ENCODE results near the gene FAM72C. TPM values are rescaled to one million over a fixed set of nuclear protein-coding genes. Genes with fewer than 3 reads are reported as not detected.
"Not testable (repeated sequence)": the region's sequence is repeated elsewhere in the genome, so short reads cannot be mapped to it uniquely, and the experiment has no call there.

The FAM72C gene
- total RNA-seq, 1 donor from 2014 or later: 0.39 TPM

DNA sequence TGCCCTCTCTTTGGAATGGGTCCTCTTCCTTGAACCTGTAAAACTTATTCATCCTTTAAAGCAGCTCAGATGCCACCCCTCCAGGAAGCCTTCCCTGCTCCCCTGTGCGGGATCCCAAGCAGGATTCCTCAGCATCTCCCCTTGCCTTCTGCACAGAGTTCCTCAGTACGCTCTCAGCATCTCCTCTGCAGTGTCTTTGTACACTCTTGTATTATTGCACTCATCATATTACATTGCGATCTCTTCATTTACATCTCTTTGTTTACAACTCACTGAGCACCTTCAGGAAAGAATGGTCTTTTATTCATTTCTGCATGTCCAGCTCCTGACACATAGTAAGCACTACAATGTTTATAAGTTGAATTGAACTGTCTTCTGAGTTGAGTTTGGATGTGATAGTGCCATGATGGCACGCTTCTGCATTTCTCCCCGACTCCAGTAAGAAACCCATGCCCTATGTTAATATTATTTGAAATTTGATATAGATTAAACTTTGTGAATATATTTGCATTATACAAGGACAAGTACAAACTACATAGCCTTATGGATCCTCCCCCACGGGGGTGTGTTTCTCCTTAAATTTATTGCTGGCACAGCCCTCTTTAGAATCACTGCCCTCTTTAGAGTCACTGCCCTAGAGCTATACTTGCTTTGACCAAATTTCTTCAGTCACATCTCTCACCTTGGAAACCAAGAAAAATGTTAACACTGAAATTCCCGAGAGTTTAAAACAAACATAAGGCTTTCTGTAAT lies 13.1 kb upstream of the FAM72C start:
- not testable (repeated sequence) for DNase-seq (ENCODE audit: low read depth in 2 of 2)

DNA sequence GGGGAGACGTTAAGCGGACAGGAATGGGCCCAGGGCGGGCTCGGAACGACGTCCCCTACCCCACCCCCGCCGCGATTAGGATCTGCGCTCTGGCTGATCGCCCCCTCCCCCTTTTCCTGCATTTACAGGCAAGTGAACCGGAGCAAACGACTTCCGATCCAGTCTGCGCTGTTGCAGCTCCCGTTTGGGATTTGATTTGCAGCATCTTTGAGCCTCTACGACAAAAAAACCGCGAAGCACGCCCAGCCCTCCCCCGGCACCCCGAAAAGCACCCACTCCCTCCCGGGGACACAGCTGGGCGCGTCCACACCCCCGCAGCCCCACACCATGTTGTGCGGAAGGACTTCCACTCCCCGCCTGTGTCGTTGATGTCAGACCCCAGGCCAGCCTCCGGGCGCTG lies 2.6 kb upstream of the FAM72C start:
- DNase-seq (ENCODE audit: low read depth in 2 of 2): peak in 1 of 2 donors; percentile 0

- not testable (repeated sequence) for DNase-seq (ENCODE audit: low read depth in 2 of 2)
Observed at GRCh38 chr1:143973876-143974414, 2.2 kb upstream of the FAM72C start.

DNA sequence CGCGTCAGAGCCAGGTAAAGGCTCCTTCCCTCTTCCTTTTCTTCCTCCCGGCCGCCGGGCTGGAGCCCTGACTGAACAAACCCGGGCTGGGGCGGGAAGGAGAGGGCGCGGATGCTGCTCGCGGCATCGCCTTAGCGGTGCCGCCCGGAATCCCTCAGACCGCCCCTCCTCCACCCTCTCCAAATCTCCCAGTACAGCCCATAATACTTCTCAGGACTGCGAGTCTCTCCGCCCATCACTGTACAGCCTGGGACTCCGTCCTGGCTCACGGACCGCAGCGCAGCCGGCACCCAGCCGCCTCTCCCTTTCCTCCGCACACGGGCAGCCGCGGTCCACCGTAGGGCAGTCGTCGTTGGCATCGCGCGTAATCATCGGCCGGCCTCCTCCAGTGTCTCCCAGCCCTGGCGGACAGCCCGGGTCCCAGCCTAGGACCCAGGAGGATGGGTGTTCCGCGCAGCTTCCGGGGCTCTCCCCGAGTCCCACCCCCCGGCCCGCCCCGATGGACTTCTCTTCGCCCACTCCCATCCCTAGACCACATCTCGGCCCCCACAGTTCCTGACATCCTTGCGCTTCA lies 1.1 kb upstream of the FAM72C start:
- not testable (repeated sequence) for DNase-seq (ENCODE audit: low read depth in 2 of 2)

DNA sequence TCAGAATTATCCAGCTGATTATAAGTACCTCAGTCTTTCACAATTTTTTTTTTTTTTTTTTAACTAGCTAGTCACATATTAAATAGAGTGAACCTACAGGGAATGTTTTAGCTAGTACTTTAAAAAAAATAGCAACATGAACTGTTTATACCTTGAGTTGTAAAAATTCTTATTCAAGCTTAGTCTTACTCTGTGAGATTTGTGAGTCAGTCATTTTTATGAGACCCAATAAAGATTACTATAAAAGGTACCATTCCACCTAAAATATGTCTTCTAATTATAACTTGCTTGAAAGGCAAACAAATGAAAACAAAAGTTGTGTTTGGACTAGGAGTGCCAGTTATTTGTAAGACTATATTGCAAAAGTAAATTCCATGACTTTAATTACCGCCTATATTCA lies 5.9 kb downstream of the FAM72C start:
- DNase-seq (ENCODE audit: low read depth in 2 of 2): not testable (repeated sequence)

DNA sequence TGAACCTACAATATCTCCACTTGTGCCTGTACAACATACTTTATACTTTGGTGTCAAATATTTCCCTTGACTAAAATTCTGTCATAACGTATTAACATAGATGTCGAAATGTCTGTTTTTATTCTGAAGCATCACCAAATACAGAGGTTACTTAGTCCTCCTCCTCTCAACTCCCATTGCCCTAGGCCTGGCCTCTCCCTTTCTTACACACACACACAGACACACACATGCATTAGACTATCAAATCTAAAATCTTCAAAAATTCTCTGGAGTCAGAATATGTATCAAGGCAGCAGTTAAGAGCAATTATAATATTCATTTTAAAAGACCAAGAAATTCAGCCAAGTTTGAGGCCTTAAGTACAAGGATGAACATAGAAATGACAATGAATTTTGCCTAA lies 7.5 kb downstream of the FAM72C start:
- not testable (repeated sequence) for DNase-seq (ENCODE audit: low read depth in 2 of 2)

GRCh38 chr1:143955930-143956329 lies 15.9 kb downstream of the FAM72C start:
- not testable (repeated sequence) for DNase-seq (ENCODE audit: low read depth in 2 of 2)

DNA sequence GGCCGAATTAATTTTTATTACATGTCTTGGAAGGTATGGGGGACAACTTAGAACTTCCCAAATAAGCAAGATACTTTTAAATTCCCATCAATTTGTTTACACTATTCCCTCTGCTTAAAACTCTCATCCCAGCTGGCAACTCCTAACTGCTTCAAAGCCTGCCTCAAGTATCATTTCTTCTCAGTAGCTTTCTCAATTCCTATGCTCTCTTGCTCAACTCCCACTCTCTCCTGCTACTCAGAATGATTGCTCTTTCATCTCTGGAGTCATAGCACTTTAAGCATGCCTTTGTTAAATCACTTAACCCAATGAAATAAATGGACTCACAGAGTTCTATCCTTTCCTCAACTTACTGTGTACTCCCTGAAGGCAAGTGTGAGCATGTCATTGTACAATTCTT lies 18.9 kb downstream of the FAM72C start:
- not testable (repeated sequence) for DNase-seq (ENCODE audit: low read depth in 2 of 2)

DNA sequence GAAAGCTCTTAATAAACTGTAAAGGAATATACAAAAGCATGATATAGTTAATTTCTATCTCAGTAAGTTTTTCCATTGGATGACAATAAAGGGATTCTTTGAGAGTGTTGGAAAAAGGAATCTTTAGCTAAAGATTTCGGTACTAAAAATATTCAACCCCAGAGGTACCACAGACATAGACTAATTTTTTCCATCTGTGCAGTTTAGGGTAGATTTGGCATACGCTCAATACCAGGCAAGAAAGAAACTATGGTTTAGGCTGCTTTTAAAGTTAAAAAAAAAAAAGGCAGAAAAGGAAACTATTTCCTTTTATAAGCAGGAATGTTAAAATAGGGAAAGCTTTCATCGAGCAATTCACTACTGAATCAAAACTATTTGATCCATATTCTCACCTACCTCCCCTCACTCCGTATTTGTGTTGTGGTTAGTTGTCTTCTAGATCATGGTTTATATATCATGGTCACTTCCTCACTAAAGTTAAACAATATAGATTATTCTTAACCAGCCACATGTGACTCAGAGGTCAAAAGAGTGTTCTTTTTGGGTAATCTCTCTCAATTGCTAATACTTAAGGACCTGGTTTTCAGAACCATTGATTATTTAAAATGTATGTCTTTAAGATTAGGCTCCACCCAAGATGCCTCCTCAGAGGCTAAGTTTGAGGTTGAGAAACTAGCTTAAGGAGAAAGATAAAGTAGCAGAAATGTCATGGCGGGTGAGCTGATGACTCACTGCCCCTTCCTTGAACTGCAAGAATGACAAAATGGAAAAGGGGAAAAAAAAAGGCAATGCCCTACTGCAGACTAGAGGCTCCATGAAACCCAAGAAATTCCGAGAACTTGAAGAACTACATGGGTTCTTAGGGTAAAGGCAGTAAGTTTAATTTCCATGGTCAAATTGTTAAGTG lies 20.0 kb downstream of the FAM72C start:
- DNase-seq (ENCODE audit: low read depth in 2 of 2): not testable (repeated sequence)

DNA sequence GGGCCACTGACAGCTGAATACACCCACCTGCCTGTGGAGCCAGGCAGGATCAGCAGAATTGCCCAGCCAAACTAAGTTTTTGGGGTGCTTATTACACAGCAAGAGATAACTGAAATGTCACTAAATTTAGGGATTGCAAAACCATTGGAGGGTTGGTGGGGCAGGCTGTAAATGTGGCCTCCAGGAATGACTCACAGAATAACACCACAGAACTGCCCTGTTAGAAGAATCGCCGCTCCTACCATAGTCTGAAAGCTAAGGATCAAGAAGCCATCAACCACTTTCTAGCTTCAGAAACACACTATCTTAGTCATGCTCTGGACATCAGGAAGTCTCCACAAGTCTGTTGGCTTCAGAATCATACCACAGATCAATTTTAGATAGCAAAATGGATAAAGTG lies 24.0 kb downstream of the FAM72C start:
- not testable (repeated sequence) for DNase-seq (ENCODE audit: low read depth in 2 of 2)

GRCh38 chr1:143945253-143945652 lies 26.5 kb downstream of the FAM72C start:
- not testable (repeated sequence) for DNase-seq (ENCODE audit: low read depth in 2 of 2)

DNA sequence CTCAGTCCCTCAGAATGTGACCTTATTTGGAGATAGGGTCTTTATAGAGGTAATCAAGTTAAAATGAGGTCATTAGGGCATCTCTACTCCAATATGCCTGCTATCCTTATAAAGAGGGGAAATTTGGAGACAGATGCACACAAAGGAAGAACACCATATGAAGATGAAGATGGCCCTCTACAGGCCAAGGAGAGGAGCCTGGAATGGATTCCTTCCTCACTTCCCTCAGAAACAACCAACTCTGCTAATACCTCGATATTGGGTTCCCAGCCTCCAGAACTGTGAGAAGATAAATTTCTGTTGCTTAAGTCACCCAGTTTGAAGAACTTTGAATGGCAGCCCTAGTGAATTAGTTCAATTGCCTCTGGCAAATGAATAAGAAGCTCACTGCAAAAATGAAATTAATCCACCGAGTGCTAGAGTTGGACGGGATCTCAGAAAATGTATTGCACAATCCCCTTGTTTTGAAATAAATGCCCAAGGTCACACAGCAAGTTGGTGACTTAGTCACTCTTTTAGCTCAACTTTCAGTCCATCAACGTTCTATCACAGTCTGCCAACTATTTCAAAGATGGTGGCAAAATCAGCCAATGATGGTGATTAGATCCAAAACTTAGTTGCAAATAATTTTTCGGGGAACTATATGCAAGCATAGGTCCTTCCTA lies 27.1 kb downstream of the FAM72C start:
- not testable (repeated sequence) for DNase-seq (ENCODE audit: low read depth in 2 of 2)

DNA sequence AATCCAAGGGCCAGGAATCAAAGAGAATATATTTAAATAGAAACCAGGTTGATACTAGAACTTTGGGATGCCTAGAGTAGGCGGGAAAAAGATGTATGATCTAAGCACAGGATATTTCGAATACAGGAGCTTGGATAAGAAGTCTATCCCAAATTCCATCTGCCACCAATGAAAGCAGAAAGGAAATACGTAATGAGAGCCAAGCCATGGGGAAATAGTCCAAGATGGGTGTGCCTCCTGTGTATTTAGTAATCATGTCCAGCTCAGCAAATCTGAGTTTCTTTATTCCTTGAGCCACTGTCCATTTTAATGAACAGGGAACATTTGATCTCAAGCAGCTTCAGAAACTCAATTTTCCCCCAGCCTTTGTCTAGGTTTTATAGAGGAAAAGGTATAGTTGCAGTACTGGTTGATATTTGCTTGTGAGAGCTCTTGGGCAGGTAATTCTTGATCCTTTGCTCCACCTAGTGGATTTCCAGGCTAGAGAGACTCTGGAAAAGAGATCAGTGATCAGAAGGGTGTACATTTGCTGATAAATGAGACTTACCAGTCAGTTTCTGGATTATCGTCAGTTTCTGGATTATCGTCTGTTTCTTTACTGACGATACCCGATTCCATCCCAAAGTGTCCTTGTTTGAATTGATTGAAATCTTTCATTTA lies 28.3 kb downstream of the FAM72C start:
- not testable (repeated sequence) for DNase-seq (ENCODE audit: low read depth in 2 of 2)

GRCh38 chr1:143942238-143942860 lies 29.4 kb downstream of the FAM72C start:
- not testable (repeated sequence) for DNase-seq (ENCODE audit: low read depth in 2 of 2)

DNA sequence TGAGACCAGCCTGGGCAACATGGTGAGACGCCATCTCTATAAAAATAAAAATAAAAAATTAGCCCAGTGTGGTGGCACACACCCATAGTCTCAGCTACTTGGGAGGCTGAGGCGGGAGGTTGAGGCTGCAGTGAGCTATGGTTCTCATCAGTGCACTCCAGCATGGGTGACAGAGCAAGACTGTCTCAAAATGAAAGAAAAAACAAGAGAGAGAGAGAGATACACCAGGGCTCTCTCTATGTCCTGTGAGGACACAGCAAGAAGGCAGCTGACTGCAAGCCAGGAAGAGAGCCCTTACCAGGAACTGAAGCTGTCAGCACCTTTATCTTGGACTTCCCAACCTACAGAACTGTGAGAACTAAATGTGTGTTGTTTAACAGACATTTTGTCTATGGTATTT lies 32.1 kb downstream of the FAM72C start:
- not testable (repeated sequence) for DNase-seq (ENCODE audit: low read depth in 2 of 2)

DNA sequence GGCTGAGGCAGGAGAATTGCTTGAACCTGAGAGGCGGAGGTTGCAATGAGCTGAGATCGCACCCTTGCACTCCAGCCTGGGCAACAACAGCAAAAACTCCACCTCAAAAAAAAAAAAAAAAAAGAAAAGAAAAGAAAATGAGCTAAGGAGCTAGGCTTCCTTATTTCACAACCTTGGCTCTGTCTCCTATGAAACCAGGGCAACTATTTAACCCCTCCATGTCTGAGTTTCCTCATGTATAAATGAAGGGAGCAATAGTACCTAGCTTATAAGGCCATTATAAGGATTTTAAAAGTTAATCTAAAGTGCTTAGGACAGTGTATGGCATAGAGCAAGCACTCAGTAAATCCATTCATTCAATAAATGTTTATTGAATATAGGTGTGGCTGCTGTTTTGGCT lies 32.9 kb downstream of the FAM72C start:
- not testable (repeated sequence) for DNase-seq (ENCODE audit: low read depth in 2 of 2)

- peak; percentile 15 to 21 for DNase-seq (ENCODE audit: low read depth in 2 of 2)
Observed at GRCh38 chr1:143936457-143937115, 35.2 kb downstream of the FAM72C start.

DNA sequence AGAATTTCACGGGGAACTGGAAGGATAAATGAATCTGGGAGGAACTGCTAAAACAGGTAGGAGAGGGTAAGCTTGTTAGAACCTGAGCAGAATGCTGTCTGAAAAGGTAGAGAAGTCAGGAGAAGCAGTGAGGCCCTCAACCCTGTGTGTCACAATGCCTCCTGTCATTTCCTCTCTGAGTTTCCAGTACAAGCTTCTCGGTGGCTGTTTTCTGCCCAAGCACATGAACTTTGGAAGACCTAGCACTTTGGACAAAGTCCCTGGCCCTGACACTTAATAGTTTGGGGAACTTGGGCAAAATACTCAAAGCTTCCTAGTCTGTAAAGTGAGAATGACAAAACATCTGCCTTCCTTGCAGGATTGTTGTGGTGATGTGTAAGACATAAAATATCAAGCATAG lies 52.7 kb downstream of the FAM72C start:
- DNase-seq (ENCODE audit: low read depth in 2 of 2): not testable (repeated sequence)

DNA sequence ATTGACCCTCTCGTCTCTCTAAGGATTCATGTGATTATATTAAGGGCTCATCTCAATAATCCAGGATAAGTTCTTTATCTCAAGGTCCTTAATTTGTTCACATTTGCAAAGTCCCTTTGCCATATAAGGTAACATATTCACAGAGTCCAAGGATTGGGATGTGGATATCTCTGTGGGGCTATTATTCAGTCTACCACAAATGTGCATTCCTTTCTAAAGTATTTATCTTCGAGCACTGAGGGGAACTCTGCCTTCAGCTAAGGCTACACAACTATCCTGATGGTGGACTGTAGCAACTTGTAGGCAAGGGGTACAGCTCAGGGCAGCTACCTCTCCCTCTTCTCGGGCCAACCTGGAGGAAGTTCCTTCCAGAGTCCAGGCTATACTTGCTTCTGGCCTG lies 53.2 kb downstream of the FAM72C start:
- DNase-seq (ENCODE audit: low read depth in 2 of 2): not testable (repeated sequence)

DNA sequence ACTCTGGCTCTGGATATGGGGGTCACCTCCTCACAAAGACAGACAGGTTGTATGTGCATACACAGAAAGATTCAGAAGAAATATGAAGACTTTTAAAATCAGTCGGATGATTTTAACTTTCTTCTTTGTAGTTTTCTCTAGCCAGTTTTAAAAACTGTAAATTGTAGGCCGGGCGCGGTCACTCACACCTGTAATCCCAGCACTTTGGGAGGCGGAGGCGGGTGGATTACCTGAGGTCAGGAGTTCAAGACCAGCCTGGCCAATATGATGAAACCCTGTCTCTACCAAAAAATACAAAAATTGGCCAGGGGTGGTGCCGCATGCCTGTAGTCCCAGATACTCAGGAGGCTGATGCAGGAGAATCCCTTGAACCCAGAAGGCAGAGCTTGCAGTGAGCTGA lies 58.1 kb downstream of the FAM72C start:
- DNase-seq (ENCODE audit: low read depth in 2 of 2): not testable (repeated sequence)
